GM12801 (cell line): Measurements from ENCODE around the gene RNF8.

Experiments used
- CTCF ChIP-seq: IDR thresholded peaks from one replicate; pipeline ENCODE4 v1.5.1; 2011; ENCODE audit warnings: control low read depth; ENCODE audit not compliant: insufficient read length; ENCODE audit errors: extremely low read depth

RNF8 gene

GRCh38 chr6:37435816-37436215 lies 82.0 kb downstream of the RNF8 start:
- TF ChIP-seq CTCF: no peak

GRCh38 chr6:37438930-37439329 lies 85.1 kb downstream of the RNF8 start:
- no peak for TF ChIP-seq CTCF

- no peak for TF ChIP-seq CTCF
Observed at GRCh38 chr6:37441651-37442050, 87.9 kb downstream of the RNF8 start.

GRCh38 chr6:37442416-37443215 lies 88.8 kb downstream of the RNF8 start:
- TF ChIP-seq CTCF: no peak
